Heart left ventricle (tissue), 16 donors: ENCODE measurements around the gene DYNLT1. TPM values are rescaled to one million over a fixed set of nuclear protein-coding genes. Genes with fewer than 3 reads are reported as not detected.
"Not testable (repeated sequence)": the region's sequence is repeated elsewhere in the genome, so short reads cannot be mapped to it uniquely, and the experiment has no call there.

Experiments
- ATAC-seq, 4 donors: fragments of 200-7000 bp; cut with Tn5 transposase; one replicate each; pipeline ENCODE4 v1.9.1; 2020 to 2022; ENCODE audit warnings: moderate library complexity in 4 of 4, mild to moderate bottlenecking in 3 of 4, moderate number of reproducible peaks in 1 of 4
- DNase-seq, 5 donors: peaks; one replicate each; pipeline ENCODE4 v3.0.0-alpha.2; 2020
- H3K27ac ChIP-seq, 12 donors: fragments of 200-600 bp; sonication (generic) in 4 of 12; one replicate each; pipeline versions ENCODE4 v1.5.0 to v1.8.0; 2016 to 2022; ENCODE audit warnings: mild to moderate bottlenecking in 2 of 12
- H3K27me3 ChIP-seq, 9 donors: fragments of 200-600 bp; sonication (generic) in 2 of 9; one replicate each; pipeline versions ENCODE4 v1.5.1 to v1.8.0; 2016 to 2022; ENCODE audit warnings: mild to moderate bottlenecking in 3 of 9
- H3K36me3 ChIP-seq, 9 donors: fragments of 200-600 bp; sonication (generic) in 2 of 9; one replicate each; pipeline versions ENCODE4 v1.5.0 to v1.8.0; 2018 to 2022; ENCODE audit warnings: mild to moderate bottlenecking in 2 of 9
- H3K4me1 ChIP-seq, 12 donors: fragments of 200-600 bp; sonication (generic) in 4 of 12; one replicate each; pipeline versions ENCODE4 v1.5.0 to v1.8.0; 2016 to 2022; ENCODE audit warnings: mild to moderate bottlenecking in 3 of 12
- H3K4me3 ChIP-seq, 12 donors: fragments of 200-600 bp; sonication (generic) in 4 of 12; one replicate each; pipeline versions ENCODE4 v1.5.0 to v1.8.0; 2017 to 2022; ENCODE audit warnings: mild to moderate bottlenecking in 9 of 12, moderate library complexity in 4 of 12
- H3K9me3 ChIP-seq, 12 donors: fragments of 200-600 bp; sonication (generic) in 4 of 12; one replicate each; pipeline versions ENCODE4 v1.5.0 to v1.8.0; 2016 to 2022; ENCODE audit warnings: mild to moderate bottlenecking in 1 of 12
- POLR2A ChIP-seq, 2 donors: fragments of 450-650 bp; IDR thresholded peaks; one replicate each; pipeline ENCODE4 v1.6.1; 2017; ENCODE audit warnings: antibody characterized with exemption in 2 of 2, mild to moderate bottlenecking in 2 of 2, moderate library complexity in 2 of 2
- WGBS, 4 donors: extraction: QIAGEN DNeasy Blood & Tissue Kit in 2 of 4; methylation state at CpG; one replicate each; pipeline versions ENCODE4 v1.1.5 to v1.1.7; 2013 to 2018; 5-methylcytosine and 5-hydroxymethylcytosine counted together
- intact Hi-C, 10 donors: fragments of 100-400 bp; cut with DNase I; formaldehyde crosslinking; loops; one replicate each; pipeline versions ENCODE4 v1.11.1 to v1.14.2; 2022
- polyA plus RNA-seq, 2 donors: library from polyadenylated mRNA; stranded (reverse); fragments of 200-250 nt; gene quantifications; one replicate each; pipeline ENCODE4 v1.2.3, GENCODE V29; 2013
- total RNA-seq, 9 donors: library from RNA; depleted of rRNA in 2 of 9; stranded (reverse); fragments of >200 nt in 2 of 9; fragmentation: NEBNext Ultra II Directional in 3 of 9; extraction: Animal tissue kit (Norgen Biotek cat#: 25700) in 3 of 9; gene quantifications; one replicate each; pipeline versions ENCODE4 v1.1.0 to v1.2.4, GENCODE V29; 2016 to 2023
- TF ChIP-seq, protein P1 (sequence below), 12 donors: fragments of 200-600 bp; sonication (generic) in 4 of 12; IDR thresholded peaks; one replicate each; pipeline versions ENCODE4 v1.5.0 to v1.8.0; 2018 to 2022; ENCODE audit warnings: antibody characterized with exemption in 12 of 12, mild to moderate bottlenecking in 5 of 12
- donor health status: ischemic (EF 13 %, LVEDD 7.1; RV severe dilation, severe dysfunction).
- donor health status: healthy with polysubstance abuse.
- donor health status: DM: no; HTN: yes; CAD: no.
- donor health status: DM: no; HTN: no; CAD: no.
- donor health status: ischemic (EF 25% LVEDD 6.9; RV normal size, moderate dysfunction).
- donor health status: ischemic (EF 25% LVEDD 5.7; RV mildly dilated, moderate dysfunction).
- donor health status: healthy.
- donor health status: DM: yes; HTN: yes; CAD: no.
- donor health status: ischemic (EF 35%, LVEDD 5.7; RV mildly dilated, moderate dysfunction).
- donor health status: nonischemic (EF 11% LVEDD 7.7; RV severe dilation, severe dysfunction).
- donor health status: DM: yes; HTN: yes; CAD: no.
- donor health status: PGD.
- donor health status: ischemic (EF 29% LVEDD 5.4; RV normal size, mild dysfunction).
- donor health status: nonischemic (EF 23%, LVEDD 6.1; RV moderate dilation, normal function).

DYNLT1 gene
- total and polyA plus RNA-seq, 11 donors: 68.4 to 177 (median 125) TPM

DNA sequence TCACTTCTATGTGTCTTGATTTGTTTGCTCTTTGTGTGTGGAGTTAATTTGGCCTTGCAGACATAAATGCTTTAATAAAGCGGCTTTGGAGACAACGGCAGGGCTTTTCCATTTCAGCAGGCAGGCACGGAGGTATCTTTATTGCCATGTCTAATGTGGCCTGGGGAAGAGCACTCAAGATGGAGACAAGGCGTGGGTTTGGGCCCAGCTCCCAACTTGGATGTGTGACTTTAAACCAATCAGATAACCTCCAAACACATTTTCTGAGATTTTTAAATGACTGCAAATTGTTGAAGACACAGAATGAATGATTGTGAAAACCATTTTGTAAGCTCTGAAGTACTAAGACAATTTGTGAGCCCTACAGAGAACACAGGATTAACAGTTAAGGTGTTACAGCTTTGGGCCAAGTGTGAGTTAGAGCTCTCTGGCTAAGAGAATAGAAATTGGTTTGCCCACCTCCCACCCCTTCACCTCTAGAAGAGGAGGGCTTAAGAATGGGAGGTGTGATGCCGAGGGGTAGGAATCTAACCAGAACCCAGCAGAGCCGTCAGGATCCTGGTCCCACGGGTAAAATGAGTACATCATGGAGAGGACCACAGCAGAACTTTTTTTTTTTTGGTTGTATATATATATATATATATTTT is 9.0 kb downstream of the DYNLT1 start:
- Histone ChIP-seq H3K27me3 (no peaks in the 10 kb centered on the region), H3K4me1 (peaks cover 0 to 39% (median 28%) of the 10 kb centered on the region in 12 donors), H3K9me3 (no peaks in the 10 kb centered on the region), H3K4me3 (no peak overlapping the region), H3K36me3 (peaks cover 0 to 72% (median 56%) of the 10 kb centered on the region in 9 donors), H3K27ac (peak overlapping the region in 1 of 12 donors; percentile 7)
- intact Hi-C loops: loop anchor here in 1 of 10 donors (10.0 kb wide), 1 partner anchor 49 kb away; no protein-coding TSS in a partner anchor
- TF ChIP-seq, protein P1, sequence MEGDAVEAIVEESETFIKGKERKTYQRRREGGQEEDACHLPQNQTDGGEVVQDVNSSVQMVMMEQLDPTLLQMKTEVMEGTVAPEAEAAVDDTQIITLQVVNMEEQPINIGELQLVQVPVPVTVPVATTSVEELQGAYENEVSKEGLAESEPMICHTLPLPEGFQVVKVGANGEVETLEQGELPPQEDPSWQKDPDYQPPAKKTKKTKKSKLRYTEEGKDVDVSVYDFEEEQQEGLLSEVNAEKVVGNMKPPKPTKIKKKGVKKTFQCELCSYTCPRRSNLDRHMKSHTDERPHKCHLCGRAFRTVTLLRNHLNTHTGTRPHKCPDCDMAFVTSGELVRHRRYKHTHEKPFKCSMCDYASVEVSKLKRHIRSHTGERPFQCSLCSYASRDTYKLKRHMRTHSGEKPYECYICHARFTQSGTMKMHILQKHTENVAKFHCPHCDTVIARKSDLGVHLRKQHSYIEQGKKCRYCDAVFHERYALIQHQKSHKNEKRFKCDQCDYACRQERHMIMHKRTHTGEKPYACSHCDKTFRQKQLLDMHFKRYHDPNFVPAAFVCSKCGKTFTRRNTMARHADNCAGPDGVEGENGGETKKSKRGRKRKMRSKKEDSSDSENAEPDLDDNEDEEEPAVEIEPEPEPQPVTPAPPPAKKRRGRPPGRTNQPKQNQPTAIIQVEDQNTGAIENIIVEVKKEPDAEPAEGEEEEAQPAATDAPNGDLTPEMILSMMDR (IDR thresholded peaks at IDR 0.05): no peak
- TF ChIP-seq POLR2A (IDR thresholded peaks at IDR 0.05): no peak
- 88 to 91% (median 88%) methylated on average over 7 of the region's 7 CpGs for WGBS, 4 donors
- ATAC-seq: no peak
- no peak for DNase-seq

- intact Hi-C loops: loop anchor here in 2 of 10 donors (5.0 to 10.0 kb wide), 2 partner anchors 50 to 57 kb away; no protein-coding TSS in a partner anchor
- Histone ChIP-seq H3K36me3 (peaks cover 0 to 72% (median 51%) of the 10 kb centered on the region in 9 donors), H3K27me3 (no peaks in the 10 kb centered on the region), H3K4me3 (no peak overlapping the region), H3K27ac (peak overlapping the region in 1 of 12 donors; percentile 7), H3K4me1 (peaks cover 0 to 32% (median 26%) of the 10 kb centered on the region in 12 donors), H3K9me3 (no peaks in the 10 kb centered on the region)
- TF ChIP-seq, protein P1 (IDR thresholded peaks at IDR 0.05): no peak
- TF ChIP-seq POLR2A (IDR thresholded peaks at IDR 0.05): no peak
- ATAC-seq: no peak
- no peak for DNase-seq
- 73 to 79% (median 77%) methylated on average over 6 of the region's 6 CpGs for WGBS, 4 donors
Observed at GRCh38 chr6:158634695-158635426, 9.7 kb downstream of the DYNLT1 start.

- Histone ChIP-seq H3K4me3 (no peak overlapping the region), H3K36me3 (peaks cover 0 to 87% (median 49%) of the 10 kb centered on the region in 9 donors), H3K27me3 (no peaks in the 10 kb centered on the region), H3K4me1 (peaks cover 0 to 26% (median 20%) of the 10 kb centered on the region in 12 donors), H3K27ac (peak overlapping the region in 3 of 12 donors; percentile 71 to 82 (median 77)), H3K9me3 (no peaks in the 10 kb centered on the region)
- DNase-seq: no peak
- ATAC-seq: no peak
- TF ChIP-seq POLR2A (IDR thresholded peaks at IDR 0.05): no peak
- TF ChIP-seq, protein P1 (IDR thresholded peaks at IDR 0.05): no peak
- 93 to 96% (median 94%) methylated on average over 11 of the region's 11 CpGs for WGBS, 4 donors
- intact Hi-C loops: loop anchor here in 2 of 10 donors (5.0 to 10.0 kb wide), 2 partner anchors 52 to 59 kb away; no protein-coding TSS in a partner anchor
Observed at GRCh38 chr6:158633127-158633526, 11.4 kb downstream of the DYNLT1 start.

- Histone ChIP-seq H3K4me1 (peaks cover 0 to 30% (median 20%) of the 10 kb centered on the region in 12 donors), H3K27ac (peak overlapping the region in 11 of 12 donors; percentile 56 to 88 (median 76)), H3K36me3 (peaks cover 0 to 90% (median 46%) of the 10 kb centered on the region in 9 donors)
- H3K9me3 ChIP-seq, DNase-seq, H3K4me3 ChIP-seq, H3K27me3 ChIP-seq, ATAC-seq: not testable (repeated sequence)
- intact Hi-C loops: loop anchor here in 2 of 10 donors (5.0 to 10.0 kb wide), 2 partner anchors 52 to 60 kb away; no protein-coding TSS in a partner anchor
- WGBS, 4 donors: 94 to 98% (median 96%) methylated on average over 3 of the region's 3 CpGs
Observed at GRCh38 chr6:158632538-158633119, 11.9 kb downstream of the DYNLT1 start.
